ENCODE data around the gene ROPN1L. TPM values are rescaled to one million over a fixed set of nuclear protein-coding genes. Genes with fewer than 3 reads are reported as not detected.

The ROPN1L gene
- total RNA-seq, 1 experiment from 2014 or later = 0.66 TPM

- Histone ChIP-seq H2AFZ (ENCODE audit: low read depth, low read length, poor library complexity, severe bottlenecking) (no peak overlapping the region), H3K4me1 (ENCODE audit: control insufficient read depth in 1 of 2, insufficient read depth in 2 of 2, low read length in 2 of 2) (no peaks in the 10 kb centered on the region), H3K9me3 (ENCODE audit: control insufficient read depth in 1 of 2, insufficient read depth in 1 of 2, low read depth in 1 of 2, low read length in 2 of 2) (no peaks in the 10 kb centered on the region), H3K36me3 (ENCODE audit: control insufficient read depth in 1 of 2, insufficient read depth in 2 of 2, low read length in 2 of 2) (peaks cover 53 to 62% of the 10 kb centered on the region in 2 experiments; a peak in 3 of 4 replicates), H4K20me1 (ENCODE audit: insufficient read depth) (no peaks in the 10 kb centered on the region; the same call in 1 of the 2 replicates), H3K4me2 (ENCODE audit: low read length) (no peak overlapping the region), H3K27ac (ENCODE audit: low read depth, low read length) (no peak overlapping the region), H3K79me2 (ENCODE audit: insufficient read depth, low read length) (no peaks in the 10 kb centered on the region; the same call in 1 of the 2 replicates), H3K9ac (ENCODE audit: low read length) (no peak overlapping the region), H3K27me3 (ENCODE audit: insufficient read depth, low read length) (no peaks in the 10 kb centered on the region), H3K9me2 (ENCODE audit: insufficient read depth) (no peaks in the 10 kb centered on the region), H3K4me3 (replicated peaks in 1 of 2; ENCODE audit: low read depth in 1 of 2, low read length in 2 of 2) (no peak overlapping the region)
- TF ChIP-seq CBX3 (IDR thresholded peaks at IDR 0.05; ENCODE audit: low read depth) (no peak), RAD21 (IDR thresholded peaks at IDR 0.05; ENCODE audit: low read depth) (no peak), ELF1 (IDR thresholded peaks at IDR 0.05; ENCODE audit: borderline replicate concordance, low read depth) (no peak), ZNF274 (IDR thresholded peaks at IDR 0.05; ENCODE audit: low read depth, low read length) (no peak), EZH2 (IDR thresholded peaks at IDR 0.05) (no peak), ZBTB33 (IDR thresholded peaks at IDR 0.05; ENCODE audit: extremely low read depth, insufficient replicate concordance, low read length) (no peak), ZFX (IDR thresholded peaks at IDR 0.05) (no peak), TCF7L2 (IDR thresholded peaks at IDR 0.05; ENCODE audit: borderline replicate concordance, extremely low read depth, insufficient read depth, insufficient read length) (no peak), POLR2AphosphoS5 (IDR thresholded peaks at IDR 0.05; ENCODE audit: low read depth, low read length) (no peak), CEBPB (IDR thresholded peaks at IDR 0.05; ENCODE audit: low read depth) (no peak), CTCF (IDR thresholded peaks at IDR 0.05 in 2 of 3, conservative IDR thresholded peaks at IDR 0.05 in 1 of 3; ENCODE audit: borderline replicate concordance in 1 of 3, insufficient read depth in 1 of 3, low read depth in 2 of 3, low read length in 2 of 3) (no peak)
- intact Hi-C loops (cut with micrococcal nuclease) = no loop called here
- no TSS peak for BruUV-seq (replicated peaks)
- ChIA-PET POLR2A (no interaction called here), CTCF (no interaction called here), RAD21 (ENCODE audit: low non-redundant PET in 1 of 2, low total read pairs in 2 of 2, uncharacterized antibody in 2 of 2, unreplicated experiment in 2 of 2) (no interaction called here)
- ATAC-seq (no peak), DNase-seq (ENCODE audit: low read depth, low spot score) (no peak)
These were observed 31.0 kb upstream of the ROPN1L start for GRCh38 chr5:10410662-10411061.

Measured in HCT116 (cell line).